ENCODE data around the gene EML4. TPM values are rescaled to one million over a fixed set of nuclear protein-coding genes. Genes with fewer than 3 reads are reported as not detected.
A peak's percentile ranks its signal among the peaks of the same experiment; 100 is the strongest.

The EML4 gene
- total and polyA plus RNA-seq, 2 of the 13 experiments (the other 11 are each of a cell fraction or from before 2014, with no cell fraction given): 243 to 476 TPM

GRCh38 chr2:42178335-42178734 lies 9.2 kb downstream of the EML4 start (continued):
- TF ChIP-seq ZBTB34 (CRISPR knock-in tag; IDR thresholded peaks at IDR 0.05) (no peak), POLR2A (IDR thresholded peaks at IDR 0.05; ENCODE audit: insufficient read depth in 1 of 2, low read depth in 2 of 2, low read length in 2 of 2) (0 out of 4 replicates have a peak, but pooled peaks of 1 of the 2 experiments have one; percentile 17), ZNF652 (CRISPR knock-in tag; IDR thresholded peaks at IDR 0.05; ENCODE audit: borderline replicate concordance, low read depth) (no peak), ZBTB2 (CRISPR knock-in tag; IDR thresholded peaks at IDR 0.05; ENCODE audit: low read depth) (no peak), GMEB2 (CRISPR knock-in tag; IDR thresholded peaks at IDR 0.05; ENCODE audit: low read depth) (no peak), ZNF121 (CRISPR knock-in tag; IDR thresholded peaks at IDR 0.05) (peak; percentile 88), TRIM22 (IDR thresholded peaks at IDR 0.05) (no peak), ZNF687 (CRISPR knock-in tag; IDR thresholded peaks at IDR 0.05) (peak; percentile 52), SALL1 (CRISPR knock-in tag; IDR thresholded peaks at IDR 0.05) (peak; percentile 45; the same call in 1 of the 2 replicates), FOXK1 (CRISPR knock-in tag; IDR thresholded peaks at IDR 0.05; ENCODE audit: borderline replicate concordance, low read depth) (no peak), RFX5 (IDR thresholded peaks at IDR 0.05; ENCODE audit: low read depth, low read length) (no peak), ZNF644 (CRISPR knock-in tag; IDR thresholded peaks at IDR 0.05; ENCODE audit: low read depth) (no peak), ZNF770 (CRISPR knock-in tag; IDR thresholded peaks at IDR 0.05) (peak; percentile 95)

All from HepG2 (cell line).